Measurements from ENCODE around the gene EYS. TPM values are rescaled to one million over a fixed set of nuclear protein-coding genes. Genes with fewer than 3 reads are reported as not detected.

EYS gene
- total RNA-seq, 1 experiment from 2014 or later = not detected

DNA sequence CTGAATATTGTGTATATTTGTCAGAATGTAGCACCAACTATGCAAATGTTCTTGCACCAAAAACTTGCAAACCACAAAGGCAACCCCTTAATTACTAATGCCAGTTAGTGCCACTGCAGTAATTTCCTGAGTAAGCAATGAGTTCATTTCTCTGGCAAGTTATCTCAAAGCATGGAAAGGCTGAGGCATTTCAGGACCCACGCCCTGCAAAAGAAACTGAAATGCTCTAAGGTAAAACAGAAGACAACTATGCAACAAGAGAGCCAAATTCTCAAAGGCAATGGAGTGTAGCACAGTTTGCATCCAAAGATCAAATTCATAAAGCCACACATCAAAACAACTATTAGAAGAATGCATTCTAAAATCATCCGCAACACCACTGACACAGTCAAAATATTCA is 994.4 kb downstream of the EYS start:
- Histone ChIP-seq H3K9ac (ENCODE audit: low read length) (no peak overlapping the region), H3K4me1 (ENCODE audit: control insufficient read depth in 1 of 2, insufficient read depth in 2 of 2, low read length in 2 of 2) (no peaks in the 10 kb centered on the region), H3K4me2 (ENCODE audit: low read length) (no peak overlapping the region), H3K9me2 (ENCODE audit: insufficient read depth) (no peaks in the 10 kb centered on the region), H3K79me2 (ENCODE audit: insufficient read depth, low read length) (no peaks in the 10 kb centered on the region), H3K4me3 (replicated peaks in 1 of 2; ENCODE audit: low read depth in 1 of 2, low read length in 2 of 2) (no peak overlapping the region), H3K36me3 (ENCODE audit: control insufficient read depth in 1 of 2, insufficient read depth in 2 of 2, low read length in 2 of 2) (no peaks in the 10 kb centered on the region), H4K20me1 (ENCODE audit: insufficient read depth) (no peaks in the 10 kb centered on the region), H3K27ac (ENCODE audit: low read depth, low read length) (no peak overlapping the region), H2AFZ (ENCODE audit: low read depth, low read length, poor library complexity, severe bottlenecking) (no peak overlapping the region), H3K27me3 (ENCODE audit: insufficient read depth, low read length) (no peaks in the 10 kb centered on the region), H3K9me3 (ENCODE audit: control insufficient read depth in 1 of 2, insufficient read depth in 1 of 2, low read depth in 1 of 2, low read length in 2 of 2) (peaks cover 8 to 17% of the 10 kb centered on the region in 2 experiments; a peak in 2 of 4 replicates)
- ATAC-seq (no peak), DNase-seq (ENCODE audit: low read depth, low spot score) (no peak)
- intact Hi-C loops (cut with micrococcal nuclease) = no loop called here
- no TSS peak for BruUV-seq (replicated peaks)
- CTCF ChIA-PET = no interaction called here
- POLR2A ChIA-PET = no interaction called here
- TF ChIP-seq, protein P1, sequence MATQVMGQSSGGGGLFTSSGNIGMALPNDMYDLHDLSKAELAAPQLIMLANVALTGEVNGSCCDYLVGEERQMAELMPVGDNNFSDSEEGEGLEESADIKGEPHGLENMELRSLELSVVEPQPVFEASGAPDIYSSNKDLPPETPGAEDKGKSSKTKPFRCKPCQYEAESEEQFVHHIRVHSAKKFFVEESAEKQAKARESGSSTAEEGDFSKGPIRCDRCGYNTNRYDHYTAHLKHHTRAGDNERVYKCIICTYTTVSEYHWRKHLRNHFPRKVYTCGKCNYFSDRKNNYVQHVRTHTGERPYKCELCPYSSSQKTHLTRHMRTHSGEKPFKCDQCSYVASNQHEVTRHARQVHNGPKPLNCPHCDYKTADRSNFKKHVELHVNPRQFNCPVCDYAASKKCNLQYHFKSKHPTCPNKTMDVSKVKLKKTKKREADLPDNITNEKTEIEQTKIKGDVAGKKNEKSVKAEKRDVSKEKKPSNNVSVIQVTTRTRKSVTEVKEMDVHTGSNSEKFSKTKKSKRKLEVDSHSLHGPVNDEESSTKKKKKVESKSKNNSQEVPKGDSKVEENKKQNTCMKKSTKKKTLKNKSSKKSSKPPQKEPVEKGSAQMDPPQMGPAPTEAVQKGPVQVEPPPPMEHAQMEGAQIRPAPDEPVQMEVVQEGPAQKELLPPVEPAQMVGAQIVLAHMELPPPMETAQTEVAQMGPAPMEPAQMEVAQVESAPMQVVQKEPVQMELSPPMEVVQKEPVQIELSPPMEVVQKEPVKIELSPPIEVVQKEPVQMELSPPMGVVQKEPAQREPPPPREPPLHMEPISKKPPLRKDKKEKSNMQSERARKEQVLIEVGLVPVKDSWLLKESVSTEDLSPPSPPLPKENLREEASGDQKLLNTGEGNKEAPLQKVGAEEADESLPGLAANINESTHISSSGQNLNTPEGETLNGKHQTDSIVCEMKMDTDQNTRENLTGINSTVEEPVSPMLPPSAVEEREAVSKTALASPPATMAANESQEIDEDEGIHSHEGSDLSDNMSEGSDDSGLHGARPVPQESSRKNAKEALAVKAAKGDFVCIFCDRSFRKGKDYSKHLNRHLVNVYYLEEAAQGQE (IDR thresholded peaks at IDR 0.05; ENCODE audit: low read depth) = no peak
- TF ChIP-seq, protein P2, sequence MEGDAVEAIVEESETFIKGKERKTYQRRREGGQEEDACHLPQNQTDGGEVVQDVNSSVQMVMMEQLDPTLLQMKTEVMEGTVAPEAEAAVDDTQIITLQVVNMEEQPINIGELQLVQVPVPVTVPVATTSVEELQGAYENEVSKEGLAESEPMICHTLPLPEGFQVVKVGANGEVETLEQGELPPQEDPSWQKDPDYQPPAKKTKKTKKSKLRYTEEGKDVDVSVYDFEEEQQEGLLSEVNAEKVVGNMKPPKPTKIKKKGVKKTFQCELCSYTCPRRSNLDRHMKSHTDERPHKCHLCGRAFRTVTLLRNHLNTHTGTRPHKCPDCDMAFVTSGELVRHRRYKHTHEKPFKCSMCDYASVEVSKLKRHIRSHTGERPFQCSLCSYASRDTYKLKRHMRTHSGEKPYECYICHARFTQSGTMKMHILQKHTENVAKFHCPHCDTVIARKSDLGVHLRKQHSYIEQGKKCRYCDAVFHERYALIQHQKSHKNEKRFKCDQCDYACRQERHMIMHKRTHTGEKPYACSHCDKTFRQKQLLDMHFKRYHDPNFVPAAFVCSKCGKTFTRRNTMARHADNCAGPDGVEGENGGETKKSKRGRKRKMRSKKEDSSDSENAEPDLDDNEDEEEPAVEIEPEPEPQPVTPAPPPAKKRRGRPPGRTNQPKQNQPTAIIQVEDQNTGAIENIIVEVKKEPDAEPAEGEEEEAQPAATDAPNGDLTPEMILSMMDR (IDR thresholded peaks at IDR 0.05 in 2 of 3, conservative IDR thresholded peaks at IDR 0.05 in 1 of 3; ENCODE audit: borderline replicate concordance in 1 of 3, insufficient read depth in 1 of 3, low read depth in 2 of 3, low read length in 2 of 3) = no peak
- TF ChIP-seq JUND (IDR thresholded peaks at IDR 0.05) (no peak), POLR2A (IDR thresholded peaks at IDR 0.05; ENCODE audit: borderline replicate concordance, extremely low read depth, insufficient read depth, insufficient read length) (no peak), CEBPB (IDR thresholded peaks at IDR 0.05; ENCODE audit: low read depth) (no peak)
- RAD21 ChIA-PET (ENCODE audit: low non-redundant PET in 1 of 2, low total read pairs in 2 of 2, uncharacterized antibody in 2 of 2, unreplicated experiment in 2 of 2) = no interaction called here
